Ammon's horn (tissue), 1 donor: ENCODE data around the gene SSRP1.
"Not testable (repeated sequence)": the region's sequence is repeated elsewhere in the genome, so short reads cannot be mapped to it uniquely, and the experiment has no call there.

ENCODE experiments used
- DNase-seq: peaks from one replicate; pipeline ENCODE4 v3.0.0-alpha.2; 2016; ENCODE audit warnings: low spot score

The SSRP1 gene

GRCh38 chr11:57335343-57336110 is at the start of gene SSRP1:
Gene SSRP1, minus strand, starts transcription at chr11:57335892. Its CDS starts 771 bp downstream, at chr11:57335121.
- peak; percentile 94 for DNase-seq

- no peak for DNase-seq
These were observed 45.3 kb upstream of the SSRP1 start, which contains the start of gene PRG3 for GRCh38 chr11:57380975-57381374. Gene PRG3, minus strand, starts transcription at chr11:57381150. Its CDS starts 442 bp downstream, at chr11:57380708.

GRCh38 chr11:57379732-57380131 is 44.0 kb upstream of the SSRP1 start:
- no peak for DNase-seq

- DNase-seq, result no peak
These were observed 42.5 kb upstream of the SSRP1 start for GRCh38 chr11:57378186-57378585.

GRCh38 chr11:57377107-57377506 is 41.4 kb upstream of the SSRP1 start:
- DNase-seq, result no peak

GRCh38 chr11:57376095-57377090 is 40.7 kb upstream of the SSRP1 start:
- DNase-seq, result no peak

GRCh38 chr11:57375490-57375889 is 39.8 kb upstream of the SSRP1 start:
- DNase-seq, result no peak

- no peak for DNase-seq
These were observed 39.3 kb upstream of the SSRP1 start for GRCh38 chr11:57374966-57375365.

- no peak for DNase-seq
These were observed 37.5 kb upstream of the SSRP1 start for GRCh38 chr11:57373146-57373545.

GRCh38 chr11:57370941-57371340 is 35.2 kb upstream of the SSRP1 start:
- DNase-seq, result no peak

GRCh38 chr11:57370251-57370650 is 34.6 kb upstream of the SSRP1 start:
- no peak for DNase-seq

- DNase-seq, result no peak
These were observed 33.1 kb upstream of the SSRP1 start for GRCh38 chr11:57368845-57369232.

- no peak for DNase-seq
These were observed 32.6 kb upstream of the SSRP1 start for GRCh38 chr11:57368106-57368844.

- DNase-seq, result no peak
These were observed 29.4 kb upstream of the SSRP1 start for GRCh38 chr11:57364851-57365660.

- DNase-seq, result no peak
These were observed 27.7 kb upstream of the SSRP1 start for GRCh38 chr11:57363131-57364080.

GRCh38 chr11:57361926-57362325 is 26.2 kb upstream of the SSRP1 start:
- DNase-seq, result no peak

GRCh38 chr11:57361420-57361819 is 25.7 kb upstream of the SSRP1 start:
- not testable (repeated sequence) for DNase-seq

- DNase-seq, result no peak
These were observed 25.3 kb upstream of the SSRP1 start for GRCh38 chr11:57360991-57361390.

- DNase-seq, result no peak
These were observed 24.4 kb upstream of the SSRP1 start for GRCh38 chr11:57359896-57360690.
